SK-N-SH treated with all-trans-retinoic acid at 6 μM for 48 hours (cell line): ENCODE data around the gene ADCY5.

ENCODE experiments used
- ATAC-seq: fragments of 200-7000 bp; cut with Tn5 transposase; 3 replicates; pipeline ENCODE4 v1.9.1; 2020; ENCODE audit warnings: mild to moderate bottlenecking, moderate library complexity
- ARNTL ChIP-seq: fragments of 450-650 bp; formaldehyde crosslinking; IDR thresholded peaks from 2 replicates; pipeline ENCODE4 v1.5.0; 2020; ENCODE audit warnings: low read depth, mild to moderate bottlenecking, moderate library complexity, borderline replicate concordance
- BACH2 ChIP-seq: fragments of 250-450 bp; sonication (Bioruptor Pico); IDR thresholded peaks from 2 replicates; pipeline ENCODE4 v1.9.0; 2021; ENCODE audit warnings: mild to moderate bottlenecking, borderline replicate concordance
- CREB5 ChIP-seq: fragments of 250-450 bp; sonication (Bioruptor Pico); IDR thresholded peaks from 2 replicates; pipeline ENCODE4 v1.5.1; 2020; ENCODE audit warnings: low read depth, mild to moderate bottlenecking, moderate library complexity
- CSDC2 ChIP-seq: fragments of 250-450 bp; sonication (Bioruptor Pico); IDR thresholded peaks from 2 replicates; pipeline ENCODE4 v1.5.0; 2020; ENCODE audit warnings: mild to moderate bottlenecking, moderate library complexity
- CSRNP3 ChIP-seq: fragments of 250-450 bp; sonication (Bioruptor Pico); IDR thresholded peaks from 2 replicates; pipeline ENCODE4 v1.5.1; 2021; ENCODE audit warnings: mild to moderate bottlenecking, moderate library complexity
- ESRRG ChIP-seq: fragments of 250-450 bp; sonication (Bioruptor Pico); IDR thresholded peaks from 2 replicates; pipeline ENCODE4 v1.6.1; 2021; ENCODE audit warnings: mild to moderate bottlenecking
- GLIS3 ChIP-seq: fragments of 250-450 bp; sonication (Bioruptor Pico); IDR thresholded peaks from 2 replicates; pipeline ENCODE4 v1.5.0; 2020; ENCODE audit warnings: mild to moderate bottlenecking, moderate library complexity
- ISL1 ChIP-seq: fragments of 250-450 bp; sonication (Bioruptor Pico); IDR thresholded peaks from 2 replicates; pipeline ENCODE4 v2.1.2; 2022; ENCODE audit warnings: mild to moderate bottlenecking, moderate library complexity
- OSR1 ChIP-seq: fragments of 250-450 bp; sonication (Bioruptor Pico); IDR thresholded peaks from 2 replicates; pipeline ENCODE4 v1.8.0; 2022; ENCODE audit warnings: moderate library complexity, mild to moderate bottlenecking, inconsistent platforms
- PATZ1 ChIP-seq: fragments of 250-450 bp; sonication (Bioruptor Pico); IDR thresholded peaks from 2 replicates; pipeline ENCODE4 v1.8.0; 2020; ENCODE audit warnings: mild to moderate bottlenecking, moderate library complexity, borderline replicate concordance
- POU6F1 ChIP-seq: fragments of 250-450 bp; sonication (Bioruptor Pico); IDR thresholded peaks from 2 replicates; pipeline ENCODE4 v1.8.0; 2021; ENCODE audit warnings: low read depth, mild to moderate bottlenecking, moderate library complexity, borderline replicate concordance
- PPARA ChIP-seq: fragments of 250-450 bp; sonication (Bioruptor Pico); IDR thresholded peaks from 2 replicates; pipeline ENCODE4 v1.5.0; 2020; ENCODE audit warnings: mild to moderate bottlenecking, borderline replicate concordance
- RARB ChIP-seq: fragments of 250-450 bp; sonication (Bioruptor Pico); IDR thresholded peaks from 2 replicates; pipeline ENCODE4 v1.8.0; 2021; ENCODE audit warnings: mild to moderate bottlenecking, moderate library complexity
- TCF4 ChIP-seq: fragments of 250-450 bp; sonication (Bioruptor Pico); IDR thresholded peaks from 2 replicates; pipeline ENCODE4 v1.8.0; 2021; ENCODE audit warnings: mild to moderate bottlenecking, moderate library complexity, borderline replicate concordance
- ZC3H10 ChIP-seq: fragments of 250-450 bp; sonication (Bioruptor Pico); IDR thresholded peaks from 2 replicates; pipeline ENCODE4 v1.5.1; 2021; ENCODE audit warnings: mild to moderate bottlenecking, moderate library complexity
- ZFP3 ChIP-seq: fragments of 250-450 bp; sonication (Bioruptor Pico); IDR thresholded peaks from 2 replicates; pipeline ENCODE4 v1.5.0; 2020; ENCODE audit warnings: mild to moderate bottlenecking, moderate library complexity
- ZFP30 ChIP-seq: fragments of 450-650 bp; formaldehyde crosslinking; IDR thresholded peaks from 2 replicates; pipeline ENCODE4 v1.5.0; 2022; ENCODE audit warnings: mild to moderate bottlenecking, moderate library complexity
- ZNF565 ChIP-seq: fragments of 450-650 bp; formaldehyde crosslinking; conservative IDR thresholded peaks from 2 replicates; pipeline ENCODE4 v1.5.0; 2020; ENCODE audit warnings: low read depth, mild to moderate bottlenecking, moderate library complexity
- ZNF70 ChIP-seq: fragments of 450-650 bp; formaldehyde crosslinking; IDR thresholded peaks from 2 replicates; pipeline ENCODE4 v1.5.0; 2020; ENCODE audit warnings: mild to moderate bottlenecking, moderate library complexity
- ZNF8 ChIP-seq: fragments of 450-650 bp; formaldehyde crosslinking; IDR thresholded peaks from 2 replicates; pipeline ENCODE4 v1.5.0; 2020; ENCODE audit warnings: mild to moderate bottlenecking, moderate library complexity

ADCY5 gene

GRCh38 chr3:123279121-123279520 is 169.8 kb downstream of the ADCY5 start:
- no peak for ATAC-seq
- TF ChIP-seq PATZ1 (CRISPR knock-in tag) (no peak), BACH2 (CRISPR knock-in tag) (no peak), CSRNP3 (CRISPR knock-in tag) (no peak), RARB (CRISPR knock-in tag) (no peak), POU6F1 (no peak), ZNF565 (CRISPR knock-in tag) (no peak), ZC3H10 (CRISPR knock-in tag) (no peak), ZFP30 (CRISPR knock-in tag) (no peak), ARNTL (CRISPR knock-in tag) (no peak), OSR1 (CRISPR knock-in tag) (no peak), ESRRG (CRISPR knock-in tag) (no peak), ZFP3 (CRISPR knock-in tag) (no peak)
- TF ChIP-seq, all 23 proteins: peak for 0

GRCh38 chr3:123278446-123278845 is 170.4 kb downstream of the ADCY5 start:
- ATAC-seq = no peak
- TF ChIP-seq CREB5 (CRISPR knock-in tag) (no peak), GLIS3 (CRISPR knock-in tag) (no peak), ZFP30 (CRISPR knock-in tag) (no peak), ZC3H10 (CRISPR knock-in tag) (no peak), ZNF565 (CRISPR knock-in tag) (no peak), ESRRG (CRISPR knock-in tag) (no peak), ZNF8 (no peak), ZNF70 (CRISPR knock-in tag) (no peak), CSDC2 (CRISPR knock-in tag) (no peak), ISL1 (CRISPR knock-in tag) (no peak), PPARA (CRISPR knock-in tag) (no peak), TCF4 (no peak)

- no peak for ATAC-seq
- TF ChIP-seq POU6F1 (no peak), CREB5 (CRISPR knock-in tag) (no peak), ZNF70 (CRISPR knock-in tag) (no peak), ZFP30 (CRISPR knock-in tag) (no peak), CSDC2 (CRISPR knock-in tag) (no peak)
Observed at GRCh38 chr3:123277106-123277505, 171.8 kb downstream of the ADCY5 start.
